GM12878 (cell line): ENCODE results near the gene ALPP.
"Not testable (repeated sequence)": the region's sequence is repeated elsewhere in the genome, so short reads cannot be mapped to it uniquely, and the experiment has no call there.

Source experiments
- BACH1 ChIP-seq: fragments of 450-650 bp; IDR thresholded peaks from 2 replicates; pipeline ENCODE4 v1.6.1; 2017; ENCODE audit warnings: mild to moderate bottlenecking, borderline replicate concordance
- ELK1 ChIP-seq: IDR thresholded peaks from 2 replicates; pipeline ENCODE4 v1.6.1; 2012; ENCODE audit warnings: low read depth, low read length, improper control_type of control experiment
- ESRRA ChIP-seq: IDR thresholded peaks from 2 replicates; pipeline ENCODE4 v1.6.1; 2012; ENCODE audit warnings: mild to moderate bottlenecking, low read length, improper control_type of control experiment
- EZH2 ChIP-seq: IDR thresholded peaks from 2 replicates; pipeline ENCODE4 v1.6.1; 2012; ENCODE audit warnings: low read depth, mild to moderate bottlenecking, control low read depth, inconsistent platforms, low read length, borderline replicate concordance; ENCODE audit not compliant: control insufficient read depth
- GABPA ChIP-seq: IDR thresholded peaks from 2 replicates; pipeline ENCODE4 v1.6.1; 2014; ENCODE audit warnings: antibody characterized with exemption, low read depth, mild to moderate bottlenecking, inconsistent platforms
- MEF2A ChIP-seq: IDR thresholded peaks from 2 replicates; pipeline ENCODE4 v1.6.1; 2011; ENCODE audit warnings: low read depth, mild to moderate bottlenecking, low read length, moderate library complexity; ENCODE audit not compliant: insufficient read depth
- NRF1 ChIP-seq: conservative IDR thresholded peaks from 2 replicates; pipeline ENCODE4 v1.6.1; 2011; ENCODE audit warnings: mild to moderate bottlenecking, low read depth, low read length, improper control_type of control experiment
- RAD21 ChIP-seq: IDR thresholded peaks from 2 replicates; pipeline ENCODE4 v1.6.1; 2011; ENCODE audit warnings: mild to moderate bottlenecking, low read depth, low read length, moderate library complexity; ENCODE audit not compliant: insufficient read depth
- RELA ChIP-seq: fragments of 450-650 bp; IDR thresholded peaks from 2 replicates; pipeline ENCODE4 v1.8.0; 2014; ENCODE audit warnings: borderline replicate concordance; ENCODE audit not compliant: partially characterized antibody
- SP1 ChIP-seq: IDR thresholded peaks from one replicate; pipeline ENCODE4 v1.6.1; 2011; ENCODE audit warnings: low read depth, low read length
- TARDBP ChIP-seq: IDR thresholded peaks from 2 replicates; pipeline ENCODE4 v1.6.1; 2016; ENCODE audit warnings: borderline replicate concordance
- TF ChIP-seq, protein P1 (sequence below), 3 experiments: IDR thresholded peaks in 2 of 3; conservative IDR thresholded peaks in 1 of 3; 2 replicates each; pipeline ENCODE4 v1.5.1; 2011; ENCODE audit warnings: low read depth in 3 of 3, low read length in 3 of 3, mild to moderate bottlenecking in 3 of 3, control low read depth in 2 of 3, moderate library complexity in 2 of 3, inconsistent platforms in 1 of 3, mixed read lengths in 1 of 3; ENCODE audit not compliant: control insufficient read depth in 2 of 3, insufficient read depth in 1 of 3; ENCODE audit errors: extremely low read depth in 1 of 3
- TF ChIP-seq, protein P2 (sequence below): fragments of 450-650 bp; IDR thresholded peaks from 2 replicates; pipeline ENCODE4 v1.6.1; 2017; ENCODE audit warnings: borderline replicate concordance
- TF ChIP-seq, protein P3 (sequence below): IDR thresholded peaks from 2 replicates; pipeline ENCODE4 v1.6.1; 2011; ENCODE audit warnings: low read depth, mild to moderate bottlenecking, low read length, moderate library complexity, borderline replicate concordance; ENCODE audit errors: extremely low read depth

DNA sequence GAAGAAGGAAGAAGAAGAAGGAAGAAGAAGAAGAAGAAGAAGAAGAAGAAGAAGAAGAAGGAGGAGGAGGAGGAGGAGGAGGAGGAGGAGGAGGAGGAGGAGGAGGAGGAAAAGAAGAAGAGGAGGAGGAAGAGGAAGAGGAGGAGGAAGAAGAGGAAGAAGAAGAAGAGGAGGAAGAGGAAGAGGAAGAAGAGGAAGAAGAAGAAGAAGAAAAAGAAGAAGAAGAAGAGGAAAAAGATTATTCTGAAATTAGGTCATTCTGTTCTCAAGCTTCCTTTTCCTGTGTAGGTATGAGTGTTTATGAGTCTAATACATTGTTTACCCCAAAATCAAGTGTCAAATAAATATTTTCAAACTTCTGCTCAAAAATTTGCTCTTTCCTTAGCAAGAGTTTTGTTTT is 6.5 kb downstream of the ALPP start:
- TF ChIP-seq RAD21, BACH1, TARDBP, ESRRA, EZH2, ELK1, RELA, MEF2A, NRF1, SP1, GABPA: not testable (repeated sequence)
- TF ChIP-seq, protein P1, sequence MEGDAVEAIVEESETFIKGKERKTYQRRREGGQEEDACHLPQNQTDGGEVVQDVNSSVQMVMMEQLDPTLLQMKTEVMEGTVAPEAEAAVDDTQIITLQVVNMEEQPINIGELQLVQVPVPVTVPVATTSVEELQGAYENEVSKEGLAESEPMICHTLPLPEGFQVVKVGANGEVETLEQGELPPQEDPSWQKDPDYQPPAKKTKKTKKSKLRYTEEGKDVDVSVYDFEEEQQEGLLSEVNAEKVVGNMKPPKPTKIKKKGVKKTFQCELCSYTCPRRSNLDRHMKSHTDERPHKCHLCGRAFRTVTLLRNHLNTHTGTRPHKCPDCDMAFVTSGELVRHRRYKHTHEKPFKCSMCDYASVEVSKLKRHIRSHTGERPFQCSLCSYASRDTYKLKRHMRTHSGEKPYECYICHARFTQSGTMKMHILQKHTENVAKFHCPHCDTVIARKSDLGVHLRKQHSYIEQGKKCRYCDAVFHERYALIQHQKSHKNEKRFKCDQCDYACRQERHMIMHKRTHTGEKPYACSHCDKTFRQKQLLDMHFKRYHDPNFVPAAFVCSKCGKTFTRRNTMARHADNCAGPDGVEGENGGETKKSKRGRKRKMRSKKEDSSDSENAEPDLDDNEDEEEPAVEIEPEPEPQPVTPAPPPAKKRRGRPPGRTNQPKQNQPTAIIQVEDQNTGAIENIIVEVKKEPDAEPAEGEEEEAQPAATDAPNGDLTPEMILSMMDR (IDR thresholded peaks at IDR 0.05 in 2 of 3, conservative IDR thresholded peaks at IDR 0.05 in 1 of 3; ENCODE audit: control insufficient read depth in 2 of 3, extremely low read depth in 1 of 3, insufficient read depth in 1 of 3, low read depth in 3 of 3, low read length in 3 of 3), result not testable (repeated sequence)
- TF ChIP-seq, protein P2, sequence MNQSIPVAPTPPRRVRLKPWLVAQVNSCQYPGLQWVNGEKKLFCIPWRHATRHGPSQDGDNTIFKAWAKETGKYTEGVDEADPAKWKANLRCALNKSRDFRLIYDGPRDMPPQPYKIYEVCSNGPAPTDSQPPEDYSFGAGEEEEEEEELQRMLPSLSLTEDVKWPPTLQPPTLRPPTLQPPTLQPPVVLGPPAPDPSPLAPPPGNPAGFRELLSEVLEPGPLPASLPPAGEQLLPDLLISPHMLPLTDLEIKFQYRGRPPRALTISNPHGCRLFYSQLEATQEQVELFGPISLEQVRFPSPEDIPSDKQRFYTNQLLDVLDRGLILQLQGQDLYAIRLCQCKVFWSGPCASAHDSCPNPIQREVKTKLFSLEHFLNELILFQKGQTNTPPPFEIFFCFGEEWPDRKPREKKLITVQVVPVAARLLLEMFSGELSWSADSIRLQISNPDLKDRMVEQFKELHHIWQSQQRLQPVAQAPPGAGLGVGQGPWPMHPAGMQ, result not testable (repeated sequence)
- TF ChIP-seq, protein P3, sequence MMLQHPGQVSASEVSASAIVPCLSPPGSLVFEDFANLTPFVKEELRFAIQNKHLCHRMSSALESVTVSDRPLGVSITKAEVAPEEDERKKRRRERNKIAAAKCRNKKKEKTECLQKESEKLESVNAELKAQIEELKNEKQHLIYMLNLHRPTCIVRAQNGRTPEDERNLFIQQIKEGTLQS, result not testable (repeated sequence)
